CD8-positive, alpha-beta memory T cell (primary cell): ENCODE results near the gene PARP15. TPM values are rescaled to one million over a fixed set of nuclear protein-coding genes. Genes with fewer than 3 reads are reported as not detected.
A peak's percentile ranks its signal among the peaks of the same experiment; 100 is the strongest.

Experiments
- CTCF ChIA-PET: fragments of 350-600 bp; sonication (Branson Sonifier 250); formaldehyde crosslinking; loops from one replicate; lab custom pipeline; 2021; ENCODE audit warnings: antibody characterized with exemption; lab: Charles Lee
- POLR2A ChIA-PET: fragments of 350-600 bp; sonication (Branson Sonifier 250); formaldehyde crosslinking; loops from one replicate; lab custom pipeline; 2021; ENCODE audit warnings: antibody characterized with exemption; lab: Charles Lee
- DNase-seq, 5 donors: peaks; one replicate each; pipeline versions ENCODE4 v3.0.0 to v3.0.0-alpha.2; 2020 to 2022; ENCODE audit warnings: mixed read lengths in 1 of 5
- H3K27ac ChIP-seq: one replicate; pipeline ENCODE4 v1.7.0; 2013; ENCODE audit warnings: low read depth, mild to moderate bottlenecking, low read length, moderate library complexity
- H3K27me3 ChIP-seq: 2 replicates; pipeline ENCODE4 v1.7.0; 2013; ENCODE audit warnings: low read length, mild to moderate bottlenecking; ENCODE audit not compliant: insufficient read depth, poor library complexity, severe bottlenecking
- H3K36me3 ChIP-seq: 2 replicates; pipeline ENCODE4 v1.7.0; 2013; ENCODE audit warnings: mild to moderate bottlenecking, low read length, moderate library complexity; ENCODE audit not compliant: insufficient read depth
- H3K4me1 ChIP-seq: 2 replicates; pipeline ENCODE4 v1.7.0; 2013; ENCODE audit warnings: mild to moderate bottlenecking, low read length, moderate library complexity; ENCODE audit not compliant: insufficient read depth
- H3K4me3 ChIP-seq: 2 replicates; pipeline ENCODE4 v1.7.0; 2013; ENCODE audit warnings: mild to moderate bottlenecking, low read length
- H3K9me3 ChIP-seq: 2 replicates; pipeline ENCODE4 v1.7.0; 2013; ENCODE audit warnings: mild to moderate bottlenecking, low read length
- H3K27ac Mint-ChIP-seq, 8 donors: one replicate each; pipeline ENCODE4 v1.8.0; 2020 to 2021; ENCODE audit warnings: mixed read lengths in 8 of 8, mild to moderate bottlenecking in 6 of 8, inconsistent platforms in 3 of 8, moderate library complexity in 3 of 8
- H3K27me3 Mint-ChIP-seq, 2 donors: one replicate each; pipeline ENCODE4 v1.8.0; 2020 to 2021; ENCODE audit warnings: mixed read lengths in 2 of 2, mild to moderate bottlenecking in 1 of 2, moderate library complexity in 1 of 2
- H3K36me3 Mint-ChIP-seq, 3 donors: one replicate each; pipeline ENCODE4 v1.8.0; 2020 to 2021; ENCODE audit warnings: mixed read lengths in 3 of 3, inconsistent platforms in 1 of 3, mild to moderate bottlenecking in 1 of 3
- H3K4me1 Mint-ChIP-seq, 3 donors: one replicate each; pipeline ENCODE4 v1.8.0; 2020 to 2021; ENCODE audit warnings: mixed read lengths in 3 of 3, inconsistent platforms in 1 of 3, mild to moderate bottlenecking in 1 of 3
- H3K4me3 Mint-ChIP-seq, 7 donors: one replicate each; pipeline ENCODE4 v1.8.0; 2020 to 2021; ENCODE audit warnings: mixed read lengths in 7 of 7, mild to moderate bottlenecking in 6 of 7, moderate library complexity in 4 of 7, inconsistent platforms in 2 of 7
- H3K9me3 Mint-ChIP-seq, 5 donors: one replicate each; pipeline ENCODE4 v1.8.0; 2020 to 2022; ENCODE audit warnings: mixed read lengths in 5 of 5, mild to moderate bottlenecking in 3 of 5, moderate library complexity in 2 of 5, inconsistent platforms in 1 of 5
- polyA plus RNA-seq: library from polyadenylated mRNA; unstranded; fragments of 300-500 nt; fragmentation: Illumina TruSeq; gene quantifications from one replicate; pipeline ENCODE4 v1.2.3, GENCODE V29; 2021
- total RNA-seq, 2 experiments: library from RNA; stranded (reverse); gene quantifications; one replicate each; pipeline ENCODE4 v1.2.3, GENCODE V29; 2021

Gene PARP15
- total and polyA plus RNA-seq, 3 experiments from 2014 or later: 8.5 to 13.9 (median 12.7) TPM

GRCh38 chr3:122546151-122546550 is 31.3 kb upstream of the PARP15 start:
- Histone ChIP-seq H3K4me3 (no peak overlapping the region), H3K27me3 (no peaks in the 10 kb centered on the region), H3K4me1 (no peaks in the 10 kb centered on the region), H3K27ac (no peak overlapping the region), H3K36me3 (peaks cover 49% of the 10 kb centered on the region), H3K9me3 (no peaks in the 10 kb centered on the region)
- no peaks in the 10 kb centered on the region for H3K27me3 Mint-ChIP-seq
- POLR2A ChIA-PET: no interaction called here
- H3K4me1 Mint-ChIP-seq: peaks cover 0 to 4% (median 0%) of the 10 kb centered on the region in 3 donors
- H3K36me3 Mint-ChIP-seq: peaks cover 6 to 81% (median 34%) of the 10 kb centered on the region in 3 donors
- CTCF ChIA-PET: no interaction called here
- no peaks in the 10 kb centered on the region for H3K9me3 Mint-ChIP-seq
- H3K27ac Mint-ChIP-seq: peak overlapping the region in 2 of 8 donors; percentile 20 to 35
- no peak overlapping the region for H3K4me3 Mint-ChIP-seq
- no peak for DNase-seq

- Mint-ChIP-seq H3K4me3 (no peak overlapping the region), H3K36me3 (peaks cover 6 to 92% (median 35%) of the 10 kb centered on the region in 3 donors), H3K27ac (peak overlapping the region in 1 of 8 donors; percentile 48), H3K27me3 (no peaks in the 10 kb centered on the region), H3K9me3 (no peaks in the 10 kb centered on the region), H3K4me1 (peaks cover 2 to 4% (median 2%) of the 10 kb centered on the region in 3 donors)
- Histone ChIP-seq H3K4me3 (no peak overlapping the region), H3K27ac (no peak overlapping the region), H3K4me1 (no peaks in the 10 kb centered on the region), H3K36me3 (peaks cover 51% of the 10 kb centered on the region), H3K27me3 (no peaks in the 10 kb centered on the region), H3K9me3 (no peaks in the 10 kb centered on the region)
- DNase-seq: no peak
- ChIA-PET POLR2A (no interaction called here), CTCF (interaction anchor here (1.0 kb wide), 2 partner anchors 39 to 131 kb away, joined by 4 read pairs; no protein-coding TSS in a partner anchor)
Measured at GRCh38 chr3:122548076-122548475, 29.4 kb upstream of the PARP15 start.

- Mint-ChIP-seq H3K4me3 (no peak overlapping the region), H3K27me3 (no peaks in the 10 kb centered on the region), H3K9me3 (no peaks in the 10 kb centered on the region), H3K4me1 (peaks cover 6 to 8% (median 7%) of the 10 kb centered on the region in 3 donors), H3K27ac (peak overlapping the region in 5 of 8 donors; percentile 29 to 63 (median 49)), H3K36me3 (peaks cover 6 to 92% (median 38%) of the 10 kb centered on the region in 3 donors)
- Histone ChIP-seq H3K36me3 (peaks cover 51% of the 10 kb centered on the region), H3K27me3 (no peaks in the 10 kb centered on the region), H3K9me3 (no peaks in the 10 kb centered on the region), H3K27ac (no peak overlapping the region), H3K4me3 (no peak overlapping the region), H3K4me1 (no peaks in the 10 kb centered on the region)
- ChIA-PET CTCF (interaction anchor here (1.0 to 1.6 kb wide), 3 partner anchors 11 to 131 kb away, joined by 3 to 4 read pairs (median 4); no protein-coding TSS in a partner anchor), POLR2A (no interaction called here)
- no peak for DNase-seq
Measured at GRCh38 chr3:122548619-122549018, 28.8 kb upstream of the PARP15 start.

GRCh38 chr3:122553171-122553570 is 24.3 kb upstream of the PARP15 start:
- H3K36me3 Mint-ChIP-seq: peaks cover 12 to 89% (median 36%) of the 10 kb centered on the region in 3 donors
- H3K27me3 Mint-ChIP-seq: no peaks in the 10 kb centered on the region
- no peak overlapping the region for H3K27ac Mint-ChIP-seq
- H3K4me3 ChIP-seq: no peak overlapping the region
- CTCF ChIA-PET: no interaction called here
- POLR2A ChIA-PET: interaction anchor here (0.6 kb wide), 1 partner anchor 219 kb away, joined by 4 read pairs; no protein-coding TSS in a partner anchor
- H3K4me1 ChIP-seq: no peaks in the 10 kb centered on the region
- no peak overlapping the region for H3K4me3 Mint-ChIP-seq
- H3K27ac ChIP-seq: no peak overlapping the region
- H3K9me3 Mint-ChIP-seq: no peaks in the 10 kb centered on the region
- H3K36me3 ChIP-seq: peaks cover 50% of the 10 kb centered on the region
- H3K9me3 ChIP-seq: no peaks in the 10 kb centered on the region
- no peak for DNase-seq
- H3K4me1 Mint-ChIP-seq: peaks cover 18 to 23% (median 21%) of the 10 kb centered on the region in 3 donors
- no peaks in the 10 kb centered on the region for H3K27me3 ChIP-seq

GRCh38 chr3:122555275-122556071 is 22.0 kb upstream of the PARP15 start:
- no peak overlapping the region for H3K4me3 ChIP-seq
- no peak for DNase-seq
- H3K4me1 ChIP-seq: peaks cover 1% of the 10 kb centered on the region
- Mint-ChIP-seq H3K27ac (peak overlapping the region in 1 of 8 donors; percentile 57), H3K36me3 (peaks cover 13 to 83% (median 34%) of the 10 kb centered on the region in 3 donors), H3K4me1 (peaks cover 23 to 30% (median 27%) of the 10 kb centered on the region in 3 donors), H3K4me3 (no peak overlapping the region), H3K9me3 (no peaks in the 10 kb centered on the region), H3K27me3 (no peaks in the 10 kb centered on the region)
- POLR2A ChIA-PET: interaction anchor here (0.6 to 1.2 kb wide), 2 partner anchors 13 to 35 kb away, joined by 3 to 4 read pairs; no protein-coding TSS in a partner anchor
- H3K9me3 ChIP-seq: no peaks in the 10 kb centered on the region
- no peak overlapping the region for H3K27ac ChIP-seq
- CTCF ChIA-PET: interaction anchor here (0.6 to 10.7 kb wide), 2 partner anchors 123 to 873 kb away, joined by 4 to 137 read pairs; partner anchors contain the start of gene PARP14
- H3K36me3 ChIP-seq: peaks cover 53% of the 10 kb centered on the region
- no peaks in the 10 kb centered on the region for H3K27me3 ChIP-seq

GRCh38 chr3:122557356-122557755 is 20.1 kb upstream of the PARP15 start:
- Mint-ChIP-seq H3K36me3 (peaks cover 13 to 67% (median 34%) of the 10 kb centered on the region in 3 donors), H3K27me3 (no peaks in the 10 kb centered on the region), H3K27ac (no peak overlapping the region), H3K4me3 (no peak overlapping the region), H3K4me1 (peaks cover 36 to 47% (median 44%) of the 10 kb centered on the region in 3 donors), H3K9me3 (no peaks in the 10 kb centered on the region)
- no peak for DNase-seq
- H3K27ac ChIP-seq: no peak overlapping the region
- no peaks in the 10 kb centered on the region for H3K27me3 ChIP-seq
- H3K9me3 ChIP-seq: no peaks in the 10 kb centered on the region
- ChIA-PET CTCF (interaction anchor here (0.6 to 10.7 kb wide), 2 partner anchors 122 to 252 kb away, joined by 3 to 137 read pairs; partner anchors contain the start of gene PARP14), POLR2A (no interaction called here)
- peaks cover 12% of the 10 kb centered on the region for H3K4me1 ChIP-seq
- no peak overlapping the region for H3K4me3 ChIP-seq
- H3K36me3 ChIP-seq: peaks cover 40% of the 10 kb centered on the region

- Mint-ChIP-seq H3K27me3 (no peaks in the 10 kb centered on the region), H3K36me3 (peaks cover 13 to 56% (median 30%) of the 10 kb centered on the region in 3 donors), H3K4me1 (peaks cover 43 to 52% (median 50%) of the 10 kb centered on the region in 3 donors), H3K27ac (no peak overlapping the region), H3K4me3 (no peak overlapping the region), H3K9me3 (no peaks in the 10 kb centered on the region)
- DNase-seq: no peak
- ChIA-PET CTCF (interaction anchor here (0.6 to 10.7 kb wide), 2 partner anchors 20 to 120 kb away, joined by 3 to 137 read pairs; partner anchors contain the start of gene PARP14), POLR2A (interaction anchor here (0.8 kb wide), 1 partner anchor 121 kb away, joined by 3 read pairs; no protein-coding TSS in a partner anchor)
- Histone ChIP-seq H3K36me3 (peaks cover 40% of the 10 kb centered on the region), H3K27ac (no peak overlapping the region), H3K4me1 (peaks cover 24% of the 10 kb centered on the region), H3K4me3 (no peak overlapping the region), H3K9me3 (no peaks in the 10 kb centered on the region), H3K27me3 (no peaks in the 10 kb centered on the region)
Measured at GRCh38 chr3:122558605-122559004, 18.8 kb upstream of the PARP15 start.
